GM04503 (cell line): Measurements from ENCODE around the gene VAT1.
"Not testable (repeated sequence)": the region's sequence is repeated elsewhere in the genome, so short reads cannot be mapped to it uniquely, and the experiment has no call there.

Experiments
- DNase-seq: peaks from one replicate; pipeline ENCODE4 v3.0.0-alpha.2; 2012; ENCODE audit warnings: low read depth

The VAT1 gene

DNA sequence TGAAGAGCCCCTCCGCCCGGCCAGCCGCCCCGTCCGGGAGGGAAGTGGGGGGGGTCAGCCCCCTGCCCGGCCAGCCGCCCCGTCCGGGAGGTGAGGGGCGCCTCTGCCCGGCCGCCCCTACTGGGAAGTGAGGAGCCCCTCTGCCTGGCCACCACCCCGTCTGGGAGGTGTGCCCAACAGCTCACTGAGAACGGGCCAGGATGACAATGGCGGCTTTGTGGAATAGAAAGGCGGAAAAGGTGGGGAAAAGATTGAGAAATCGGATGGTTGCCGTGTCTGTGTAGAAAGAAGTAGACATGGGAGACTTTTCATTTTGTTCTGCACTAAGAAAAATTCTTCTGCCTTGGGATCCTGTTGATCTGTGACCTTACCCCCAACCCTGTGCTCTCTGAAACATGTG lies 48.9 kb downstream of the VAT1 start:
- DNase-seq, result not testable (repeated sequence)

DNA sequence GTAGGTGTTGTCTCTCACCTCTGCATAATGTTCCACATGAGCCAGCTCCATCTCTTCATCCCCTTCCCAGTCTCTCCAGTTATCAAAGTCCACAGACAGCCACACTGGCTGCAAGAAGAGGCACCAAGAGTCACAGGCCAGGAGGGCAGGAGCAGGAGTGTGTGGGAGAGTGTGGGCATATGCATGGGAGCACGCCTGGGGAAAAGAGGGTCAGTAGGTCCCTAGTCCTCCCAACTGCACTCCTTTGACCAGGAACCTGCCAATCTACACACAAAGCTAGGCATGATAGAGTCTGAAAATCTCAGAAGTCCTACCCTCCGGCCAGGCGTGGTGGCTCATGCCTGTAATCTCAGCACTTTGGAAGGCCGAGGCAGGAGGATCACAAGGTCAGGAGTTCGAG lies 50.6 kb downstream of the VAT1 start:
- no peak for DNase-seq

DNA sequence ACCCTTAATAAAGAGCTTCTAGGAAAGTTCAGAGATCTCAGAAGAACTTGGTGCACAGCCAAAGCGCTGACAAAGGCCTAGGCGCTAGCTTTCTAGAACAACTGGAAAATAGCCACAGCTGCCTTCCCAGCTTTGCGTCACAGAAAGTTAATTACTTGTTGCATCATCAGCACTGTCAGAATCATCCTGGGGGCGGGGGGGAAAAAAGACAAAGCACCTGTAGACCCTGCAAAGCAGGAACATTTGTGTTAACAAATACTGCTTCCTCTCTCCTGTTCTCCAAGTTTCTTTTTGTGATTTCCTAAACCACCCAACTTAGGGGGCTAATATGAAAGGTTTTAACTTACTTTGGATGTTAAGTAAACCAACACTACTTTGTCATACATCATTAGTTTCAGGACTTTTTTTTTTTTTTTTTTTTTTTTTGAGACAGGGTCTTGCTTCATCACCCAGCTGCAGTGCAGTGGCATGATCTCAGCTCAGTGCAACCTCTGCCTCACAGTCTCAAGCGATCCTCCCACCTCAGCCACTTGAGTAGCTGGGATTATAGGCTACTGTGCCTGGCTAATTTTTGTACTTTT lies 53.1 kb downstream of the VAT1 start:
- no peak for DNase-seq

- DNase-seq, result no peak
These were observed 54.3 kb downstream of the VAT1 start for GRCh38 chr17:42967925-42968324.
